Measurements from ENCODE around the gene RAB22A.

DNA sequence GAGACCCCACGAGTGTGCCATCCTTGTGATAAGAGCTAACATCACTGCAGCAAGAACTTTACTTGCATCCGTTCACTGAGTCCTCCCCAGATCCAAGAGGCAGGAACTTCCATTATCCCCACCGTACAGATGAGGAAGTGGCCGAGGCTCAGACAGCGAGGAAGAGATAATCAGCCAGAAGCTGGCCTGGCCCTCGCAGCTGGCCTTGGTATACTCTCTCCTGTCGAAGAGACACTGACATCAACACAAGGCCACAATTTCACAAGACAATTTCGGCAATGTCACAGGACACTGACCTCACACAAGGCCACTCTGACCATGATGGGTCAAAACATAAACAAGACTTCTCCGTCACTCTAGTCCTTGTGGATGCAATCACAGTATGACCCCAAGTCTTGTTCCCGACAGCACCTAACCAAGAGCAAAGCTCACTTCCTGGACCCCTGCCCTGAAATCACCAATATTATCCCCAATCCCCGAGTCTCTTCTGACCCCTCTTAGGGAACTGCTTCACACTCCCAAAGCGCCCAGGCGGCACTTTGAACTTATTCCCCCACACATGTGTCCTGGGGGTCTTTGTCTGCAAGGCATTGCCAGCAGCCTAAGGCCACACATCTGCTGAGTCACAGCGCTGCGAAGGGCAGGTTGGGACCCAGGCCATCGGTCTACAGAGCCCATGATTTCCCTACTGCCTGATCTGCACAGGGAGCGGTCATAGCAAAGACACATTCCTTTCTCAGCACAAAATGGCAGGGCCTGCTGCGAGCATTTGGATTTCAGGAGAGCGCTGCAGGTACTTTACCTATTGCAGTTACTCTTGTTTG, 64.7 kb downstream of the RAB22A start:
- TF ChIP-seq, protein P1, sequence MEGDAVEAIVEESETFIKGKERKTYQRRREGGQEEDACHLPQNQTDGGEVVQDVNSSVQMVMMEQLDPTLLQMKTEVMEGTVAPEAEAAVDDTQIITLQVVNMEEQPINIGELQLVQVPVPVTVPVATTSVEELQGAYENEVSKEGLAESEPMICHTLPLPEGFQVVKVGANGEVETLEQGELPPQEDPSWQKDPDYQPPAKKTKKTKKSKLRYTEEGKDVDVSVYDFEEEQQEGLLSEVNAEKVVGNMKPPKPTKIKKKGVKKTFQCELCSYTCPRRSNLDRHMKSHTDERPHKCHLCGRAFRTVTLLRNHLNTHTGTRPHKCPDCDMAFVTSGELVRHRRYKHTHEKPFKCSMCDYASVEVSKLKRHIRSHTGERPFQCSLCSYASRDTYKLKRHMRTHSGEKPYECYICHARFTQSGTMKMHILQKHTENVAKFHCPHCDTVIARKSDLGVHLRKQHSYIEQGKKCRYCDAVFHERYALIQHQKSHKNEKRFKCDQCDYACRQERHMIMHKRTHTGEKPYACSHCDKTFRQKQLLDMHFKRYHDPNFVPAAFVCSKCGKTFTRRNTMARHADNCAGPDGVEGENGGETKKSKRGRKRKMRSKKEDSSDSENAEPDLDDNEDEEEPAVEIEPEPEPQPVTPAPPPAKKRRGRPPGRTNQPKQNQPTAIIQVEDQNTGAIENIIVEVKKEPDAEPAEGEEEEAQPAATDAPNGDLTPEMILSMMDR (IDR thresholded peaks at IDR 0.05): no peak
- no peak for TF ChIP-seq EP300 (IDR thresholded peaks at IDR 0.05)

Measured in tibial nerve (tissue), 4 donors.